Measurements from ENCODE around the gene KCNH5.

KCNH5 gene

DNA sequence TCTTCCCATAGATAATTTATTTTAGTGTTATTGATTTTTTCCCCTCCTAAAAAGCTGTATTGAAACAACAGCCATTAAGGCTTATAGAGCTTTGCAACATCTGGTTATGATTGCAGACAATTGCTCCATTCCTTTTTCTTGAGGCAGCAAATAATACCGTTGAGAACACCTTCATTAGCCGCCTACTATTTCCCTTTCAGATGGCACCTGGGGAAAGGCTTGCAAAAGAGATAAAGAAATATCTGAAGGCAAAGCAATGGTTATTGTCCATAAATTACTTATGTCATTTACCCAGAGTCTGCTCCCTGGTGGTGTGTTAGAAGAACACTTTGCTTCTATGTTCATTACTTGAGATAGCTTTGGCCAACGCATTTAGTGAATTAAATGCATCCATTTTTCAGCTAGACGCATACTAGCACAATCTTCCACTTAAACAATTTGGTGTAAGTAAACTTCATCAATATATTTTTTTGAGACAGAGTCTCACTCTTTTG lies 377.8 kb downstream of the KCNH5 start:
- DNase-seq (ENCODE audit: low read depth in 1 of 2, low spot score in 1 of 2): peak in 1 of 2 experiments; percentile 18
- in situ Hi-C loops (cut with HindIII; ENCODE audit: low pct_unique_long_range_greater_than_20kb, low sequenced_read_pairs): no loop called here
- no peak for TF ChIP-seq JUND (IDR thresholded peaks at IDR 0.05; ENCODE audit: low read depth)

DNA sequence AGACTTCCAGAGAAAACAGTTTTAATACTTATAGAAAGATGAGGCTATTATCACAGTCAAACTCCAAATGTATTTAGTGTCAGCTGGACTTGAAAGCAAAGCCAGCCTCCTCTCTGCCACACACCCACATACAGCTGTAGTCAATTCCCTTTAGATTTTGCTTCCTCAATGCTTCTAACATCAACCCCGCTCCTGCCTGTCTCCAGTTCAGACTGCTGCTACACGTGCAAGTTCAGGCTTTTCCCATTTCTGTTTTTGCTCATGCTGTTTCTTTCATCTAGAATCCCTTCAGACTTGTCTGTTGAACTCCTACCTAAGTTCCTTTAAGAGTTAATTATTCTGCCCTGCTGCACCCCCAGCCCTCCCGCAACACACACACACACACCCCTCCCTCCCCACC lies 380.0 kb downstream of the KCNH5 start:
- DNase-seq (ENCODE audit: low read depth in 1 of 2, low spot score in 1 of 2): no peak
- in situ Hi-C loops (cut with HindIII; ENCODE audit: low pct_unique_long_range_greater_than_20kb, low sequenced_read_pairs): no loop called here
- no peak for TF ChIP-seq JUND (IDR thresholded peaks at IDR 0.05; ENCODE audit: low read depth)

DNA sequence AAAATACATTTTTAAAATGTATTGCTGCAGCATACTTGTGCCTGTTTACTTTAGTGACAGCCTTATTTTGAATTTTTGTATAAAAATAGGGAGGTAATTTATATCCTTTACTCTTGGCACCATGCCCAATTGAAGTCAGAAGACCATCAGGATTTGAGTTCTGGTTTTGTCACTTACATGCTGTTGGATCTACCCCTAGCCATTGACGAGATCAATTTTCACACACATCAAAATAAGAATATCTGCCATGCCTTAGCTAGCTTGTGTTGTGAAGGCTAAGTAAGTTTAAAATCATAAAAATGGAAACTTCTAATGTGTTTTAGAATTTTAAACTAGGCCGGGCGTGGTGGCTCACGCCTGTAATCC lies 381.8 kb downstream of the KCNH5 start:
- DNase-seq (ENCODE audit: low read depth in 1 of 2, low spot score in 1 of 2): no peak
- TF ChIP-seq JUND (IDR thresholded peaks at IDR 0.05; ENCODE audit: low read depth): no peak
- in situ Hi-C loops (cut with HindIII; ENCODE audit: low pct_unique_long_range_greater_than_20kb, low sequenced_read_pairs): no loop called here

DNA sequence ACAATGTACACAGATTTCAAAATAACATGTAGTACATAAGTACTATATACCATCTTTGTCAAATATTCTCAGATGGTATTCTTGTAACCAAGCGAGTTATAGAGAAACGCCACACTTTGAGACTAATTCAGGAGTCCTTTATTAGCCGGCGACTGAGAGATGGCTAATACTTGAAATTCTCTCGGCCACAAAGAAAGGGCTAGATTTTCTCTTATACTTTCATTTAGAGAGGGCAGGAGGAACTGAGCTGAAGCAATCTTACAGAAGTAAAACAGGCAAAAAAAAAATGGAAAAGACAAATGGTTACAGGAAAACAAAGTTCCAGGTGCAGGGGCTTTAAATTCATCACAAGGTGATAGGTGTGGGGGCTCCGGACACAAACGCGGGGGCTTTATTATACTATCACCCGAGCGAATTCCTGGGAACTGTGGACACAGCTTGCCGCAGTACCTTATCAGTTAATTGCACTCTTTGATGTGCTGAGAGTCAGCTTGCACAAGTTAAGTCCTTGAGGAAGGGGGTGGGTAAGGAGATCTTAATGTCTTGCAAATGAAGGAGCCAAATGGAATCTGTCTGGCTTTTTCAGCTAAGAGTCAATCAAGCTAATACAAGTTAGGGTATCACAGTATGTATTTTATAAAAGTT lies 382.3 kb downstream of the KCNH5 start:
- no peak for TF ChIP-seq JUND (IDR thresholded peaks at IDR 0.05; ENCODE audit: low read depth)
- no peak for DNase-seq (ENCODE audit: low read depth in 1 of 2, low spot score in 1 of 2)
- in situ Hi-C loops (cut with HindIII; ENCODE audit: low pct_unique_long_range_greater_than_20kb, low sequenced_read_pairs): no loop called here

DNA sequence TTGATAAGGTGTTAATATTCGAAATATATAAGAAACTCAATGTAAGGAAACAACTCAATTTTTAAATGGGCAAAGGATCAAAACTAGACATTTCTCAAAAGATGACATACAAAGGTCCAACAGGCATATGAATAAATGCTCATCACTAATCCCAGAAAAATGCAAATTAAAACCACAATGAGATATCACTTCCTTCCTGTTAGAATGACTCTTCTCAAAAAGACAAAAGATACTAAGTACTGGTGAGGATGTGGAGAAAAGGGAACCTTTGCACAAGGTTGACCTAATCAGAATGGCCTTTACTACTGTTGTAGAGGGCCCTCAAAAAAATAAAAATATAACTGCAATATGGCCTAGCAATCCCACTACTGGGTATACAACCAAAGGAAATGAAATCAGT lies 383.4 kb downstream of the KCNH5 start:
- DNase-seq (ENCODE audit: low read depth in 1 of 2, low spot score in 1 of 2): no peak

DNA sequence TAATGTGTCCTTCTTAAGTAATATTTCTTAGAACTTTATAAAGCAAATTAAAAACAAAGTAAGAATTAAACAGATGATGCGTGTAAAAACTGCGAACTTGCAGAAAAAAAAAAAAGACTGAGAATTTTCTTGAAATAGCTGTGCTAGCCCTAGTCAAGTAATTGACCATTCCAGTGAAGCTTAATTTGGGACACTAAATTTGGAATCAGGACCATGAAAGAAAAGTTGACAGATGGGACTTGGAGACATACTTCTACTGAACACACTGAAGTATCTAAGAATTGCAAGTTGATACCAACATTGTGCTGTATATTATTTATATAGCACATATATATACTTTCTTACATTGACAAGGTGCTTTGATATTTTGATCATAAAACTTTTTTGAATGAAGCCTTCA lies 386.6 kb downstream of the KCNH5 start:
- TF ChIP-seq JUND (IDR thresholded peaks at IDR 0.05; ENCODE audit: low read depth): no peak
- in situ Hi-C loops (cut with HindIII; ENCODE audit: low pct_unique_long_range_greater_than_20kb, low sequenced_read_pairs): no loop called here
- DNase-seq (ENCODE audit: low read depth in 1 of 2, low spot score in 1 of 2): no peak

More for the DNA sequence above, 383.4 kb downstream of the KCNH5 start:
- TF ChIP-seq JUND (IDR thresholded peaks at IDR 0.05; ENCODE audit: low read depth): no peak
- in situ Hi-C loops (cut with HindIII; ENCODE audit: low pct_unique_long_range_greater_than_20kb, low sequenced_read_pairs): no loop called here

DNA sequence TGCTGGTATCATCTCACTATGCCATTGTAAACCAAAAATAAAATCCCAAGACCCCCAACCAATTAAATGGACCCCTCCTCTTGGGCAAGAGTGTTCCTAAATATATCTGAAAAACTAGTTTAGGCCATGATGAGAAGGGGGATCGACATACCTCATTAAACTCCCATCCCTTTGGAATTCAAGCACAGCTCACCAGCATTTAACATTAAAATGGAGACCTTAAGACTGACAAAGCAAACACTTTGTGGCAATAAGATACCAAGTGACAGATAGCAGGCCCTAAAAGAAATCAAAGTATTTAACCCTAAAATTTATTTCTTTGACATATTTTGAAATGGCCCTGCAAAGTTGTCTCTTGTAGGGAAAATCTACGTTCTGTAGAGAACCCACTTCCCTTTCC lies 387.9 kb downstream of the KCNH5 start:
- no peak for TF ChIP-seq JUND (IDR thresholded peaks at IDR 0.05; ENCODE audit: low read depth)
- no peak for DNase-seq (ENCODE audit: low read depth in 1 of 2, low spot score in 1 of 2)
- in situ Hi-C loops (cut with HindIII; ENCODE audit: low pct_unique_long_range_greater_than_20kb, low sequenced_read_pairs): no loop called here

DNA sequence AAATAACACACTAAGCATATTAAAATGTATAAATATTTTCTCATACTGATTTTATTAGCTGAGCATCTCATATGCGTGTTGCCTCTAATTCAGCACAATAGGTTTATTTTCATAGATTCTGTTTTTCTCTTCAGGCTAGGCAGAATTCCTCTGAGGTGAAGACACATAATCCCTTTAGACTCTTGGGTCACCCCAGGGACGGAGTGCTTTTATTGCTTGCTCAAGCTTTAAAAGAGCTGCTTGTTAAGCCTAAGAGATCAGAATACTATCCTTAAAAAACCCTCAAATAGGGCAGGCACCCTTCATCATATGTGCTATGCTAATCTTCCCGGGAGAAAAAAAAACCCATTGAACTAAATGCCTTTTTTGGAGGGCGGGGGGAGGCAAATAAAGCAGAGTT lies 390.1 kb downstream of the KCNH5 start:
- no peak for DNase-seq (ENCODE audit: low read depth in 1 of 2, low spot score in 1 of 2)
- no peak for TF ChIP-seq JUND (IDR thresholded peaks at IDR 0.05; ENCODE audit: low read depth)

DNA sequence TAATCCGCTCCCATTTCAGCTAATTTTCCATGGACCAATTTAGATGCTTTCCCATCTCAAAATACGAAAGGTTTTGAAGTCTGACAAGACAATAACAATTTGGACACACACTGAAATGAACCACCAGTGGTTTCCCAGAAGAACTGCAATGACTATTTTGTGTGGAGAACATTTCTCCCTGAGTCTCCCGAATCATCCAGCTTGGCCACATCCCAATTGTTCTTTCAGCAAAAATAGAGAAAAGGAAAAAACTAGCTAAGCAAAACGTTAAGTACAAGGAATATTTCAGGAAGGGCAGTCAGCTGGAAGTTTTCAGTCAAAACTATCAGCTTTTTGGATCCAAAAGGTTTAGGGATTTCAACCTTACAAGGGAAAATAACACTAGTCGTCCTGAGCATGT lies 390.6 kb downstream of the KCNH5 start:
- TF ChIP-seq JUND (IDR thresholded peaks at IDR 0.05; ENCODE audit: low read depth): no peak
- in situ Hi-C loops (cut with HindIII; ENCODE audit: low pct_unique_long_range_greater_than_20kb, low sequenced_read_pairs): no loop called here
- no peak for DNase-seq (ENCODE audit: low read depth in 1 of 2, low spot score in 1 of 2)

More for the DNA sequence above, 390.1 kb downstream of the KCNH5 start:
- in situ Hi-C loops (cut with HindIII; ENCODE audit: low pct_unique_long_range_greater_than_20kb, low sequenced_read_pairs): no loop called here
